SK-N-SH treated with all-trans-retinoic acid at 6 μM for 48 hours (cell line): ENCODE measurements around the gene NTM.

Experiments
- ATAC-seq: fragments of 200-7000 bp; cut with Tn5 transposase; 3 replicates; pipeline ENCODE4 v1.9.1; 2020; ENCODE audit warnings: mild to moderate bottlenecking, moderate library complexity
- ARNTL ChIP-seq: fragments of 450-650 bp; formaldehyde crosslinking; IDR thresholded peaks from 2 replicates; pipeline ENCODE4 v1.5.0; 2020; ENCODE audit warnings: low read depth, mild to moderate bottlenecking, moderate library complexity, borderline replicate concordance
- BACH2 ChIP-seq: fragments of 250-450 bp; sonication (Bioruptor Pico); IDR thresholded peaks from 2 replicates; pipeline ENCODE4 v1.9.0; 2021; ENCODE audit warnings: mild to moderate bottlenecking, borderline replicate concordance
- ESRRG ChIP-seq: fragments of 250-450 bp; sonication (Bioruptor Pico); IDR thresholded peaks from 2 replicates; pipeline ENCODE4 v1.6.1; 2021; ENCODE audit warnings: mild to moderate bottlenecking
- GLIS3 ChIP-seq: fragments of 250-450 bp; sonication (Bioruptor Pico); IDR thresholded peaks from 2 replicates; pipeline ENCODE4 v1.5.0; 2020; ENCODE audit warnings: mild to moderate bottlenecking, moderate library complexity
- OSR1 ChIP-seq: fragments of 250-450 bp; sonication (Bioruptor Pico); IDR thresholded peaks from 2 replicates; pipeline ENCODE4 v1.8.0; 2022; ENCODE audit warnings: moderate library complexity, mild to moderate bottlenecking, inconsistent platforms
- PPARA ChIP-seq: fragments of 250-450 bp; sonication (Bioruptor Pico); IDR thresholded peaks from 2 replicates; pipeline ENCODE4 v1.5.0; 2020; ENCODE audit warnings: mild to moderate bottlenecking, borderline replicate concordance
- SNAI2 ChIP-seq: fragments of 250-450 bp; sonication (Bioruptor Pico); IDR thresholded peaks from 2 replicates; pipeline ENCODE4 v1.5.0; 2020; ENCODE audit warnings: mild to moderate bottlenecking, moderate library complexity
- TOX ChIP-seq: fragments of 250-450 bp; sonication (Bioruptor Pico); IDR thresholded peaks from 2 replicates; pipeline ENCODE4 v1.8.0; 2021; ENCODE audit warnings: mild to moderate bottlenecking, moderate library complexity, borderline replicate concordance
- ZC3H10 ChIP-seq: fragments of 250-450 bp; sonication (Bioruptor Pico); IDR thresholded peaks from 2 replicates; pipeline ENCODE4 v1.5.1; 2021; ENCODE audit warnings: mild to moderate bottlenecking, moderate library complexity
- ZNF70 ChIP-seq: fragments of 450-650 bp; formaldehyde crosslinking; IDR thresholded peaks from 2 replicates; pipeline ENCODE4 v1.5.0; 2020; ENCODE audit warnings: mild to moderate bottlenecking, moderate library complexity
- ZNF8 ChIP-seq: fragments of 450-650 bp; formaldehyde crosslinking; IDR thresholded peaks from 2 replicates; pipeline ENCODE4 v1.5.0; 2020; ENCODE audit warnings: mild to moderate bottlenecking, moderate library complexity
- TF ChIP-seq, protein P1 (sequence below): fragments of 250-450 bp; sonication (Bioruptor Pico); IDR thresholded peaks from 2 replicates; pipeline ENCODE4 v1.5.0; 2020; ENCODE audit warnings: mild to moderate bottlenecking, moderate library complexity
- TF ChIP-seq, protein P2 (sequence below): fragments of 250-450 bp; sonication (Bioruptor Pico); IDR thresholded peaks from 2 replicates; pipeline ENCODE4 v1.8.0; 2021; ENCODE audit warnings: low read depth, mild to moderate bottlenecking, moderate library complexity, borderline replicate concordance
- TF ChIP-seq, protein P3 (sequence below): fragments of 250-450 bp; sonication (Bioruptor Pico); IDR thresholded peaks from 2 replicates; pipeline ENCODE4 v1.5.1; 2021; ENCODE audit warnings: mild to moderate bottlenecking, moderate library complexity
- TF ChIP-seq, protein P4 (sequence below): fragments of 250-450 bp; sonication (Bioruptor Pico); IDR thresholded peaks from 2 replicates; pipeline ENCODE4 v1.5.1; 2020; ENCODE audit warnings: low read depth, mild to moderate bottlenecking, moderate library complexity

NTM gene

DNA sequence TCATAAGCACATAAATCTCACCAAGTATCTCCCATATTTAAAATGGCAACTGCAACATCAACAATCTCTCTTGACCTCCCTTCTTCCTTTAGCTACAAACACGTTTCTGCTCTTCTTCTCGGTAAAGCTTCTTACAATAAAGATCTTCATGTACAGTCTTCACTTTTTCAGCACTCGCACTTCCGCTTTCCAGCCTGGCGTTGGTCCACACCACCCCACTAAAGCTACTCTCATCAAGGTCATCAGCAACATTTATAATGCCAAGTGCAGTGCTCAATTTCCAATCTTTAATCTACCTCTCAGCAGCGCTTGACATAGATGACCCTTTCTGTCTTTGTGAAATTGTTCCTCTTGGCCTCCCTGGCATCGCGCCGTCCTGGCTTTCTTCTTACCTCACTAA is 33.6 kb downstream of the NTM start:
- TF ChIP-seq ARNTL (no peak), BACH2 (CRISPR knock-in tag) (no peak)
- no peak for ATAC-seq

DNA sequence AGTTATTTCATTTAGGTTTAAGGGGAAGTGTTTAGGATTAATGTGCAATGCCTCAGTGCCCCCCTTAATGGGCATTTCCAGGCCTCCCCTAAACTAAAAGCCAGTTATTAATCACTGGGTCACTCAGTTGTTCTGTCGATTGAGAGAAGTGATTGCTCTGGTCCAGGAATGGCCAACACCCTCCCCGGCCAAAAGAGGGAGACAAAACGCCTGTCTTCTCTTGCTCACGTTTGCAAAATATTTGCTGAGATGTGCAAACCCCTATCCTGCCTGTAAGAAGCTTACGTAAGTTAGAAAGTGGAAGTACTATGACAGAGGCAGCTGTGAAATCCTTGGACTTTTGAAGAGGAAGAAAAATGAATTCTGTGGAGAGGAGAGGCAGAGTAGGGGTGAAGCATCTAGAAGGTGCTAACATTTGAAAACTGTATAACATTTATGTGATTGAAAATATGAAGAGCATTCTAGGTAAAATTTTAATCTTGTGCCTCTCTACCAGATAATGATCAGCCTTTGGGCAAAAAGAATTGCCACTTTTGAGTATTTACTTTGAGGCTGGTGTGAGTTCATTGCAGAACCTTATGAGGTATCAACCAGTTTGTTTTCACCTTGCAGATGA is 37.7 kb downstream of the NTM start:
- TF ChIP-seq, protein P1, sequence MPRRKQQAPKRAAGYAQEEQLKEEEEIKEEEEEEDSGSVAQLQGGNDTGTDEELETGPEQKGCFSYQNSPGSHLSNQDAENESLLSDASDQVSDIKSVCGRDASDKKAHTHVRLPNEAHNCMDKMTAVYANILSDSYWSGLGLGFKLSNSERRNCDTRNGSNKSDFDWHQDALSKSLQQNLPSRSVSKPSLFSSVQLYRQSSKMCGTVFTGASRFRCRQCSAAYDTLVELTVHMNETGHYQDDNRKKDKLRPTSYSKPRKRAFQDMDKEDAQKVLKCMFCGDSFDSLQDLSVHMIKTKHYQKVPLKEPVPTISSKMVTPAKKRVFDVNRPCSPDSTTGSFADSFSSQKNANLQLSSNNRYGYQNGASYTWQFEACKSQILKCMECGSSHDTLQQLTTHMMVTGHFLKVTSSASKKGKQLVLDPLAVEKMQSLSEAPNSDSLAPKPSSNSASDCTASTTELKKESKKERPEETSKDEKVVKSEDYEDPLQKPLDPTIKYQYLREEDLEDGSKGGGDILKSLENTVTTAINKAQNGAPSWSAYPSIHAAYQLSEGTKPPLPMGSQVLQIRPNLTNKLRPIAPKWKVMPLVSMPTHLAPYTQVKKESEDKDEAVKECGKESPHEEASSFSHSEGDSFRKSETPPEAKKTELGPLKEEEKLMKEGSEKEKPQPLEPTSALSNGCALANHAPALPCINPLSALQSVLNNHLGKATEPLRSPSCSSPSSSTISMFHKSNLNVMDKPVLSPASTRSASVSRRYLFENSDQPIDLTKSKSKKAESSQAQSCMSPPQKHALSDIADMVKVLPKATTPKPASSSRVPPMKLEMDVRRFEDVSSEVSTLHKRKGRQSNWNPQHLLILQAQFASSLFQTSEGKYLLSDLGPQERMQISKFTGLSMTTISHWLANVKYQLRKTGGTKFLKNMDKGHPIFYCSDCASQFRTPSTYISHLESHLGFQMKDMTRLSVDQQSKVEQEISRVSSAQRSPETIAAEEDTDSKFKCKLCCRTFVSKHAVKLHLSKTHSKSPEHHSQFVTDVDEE (CRISPR knock-in tag), result no peak
- TF ChIP-seq PPARA (CRISPR knock-in tag) (no peak), ARNTL (no peak), OSR1 (CRISPR knock-in tag) (no peak), TOX (CRISPR knock-in tag) (no peak), ZNF8 (CRISPR knock-in tag) (no peak), ESRRG (CRISPR knock-in tag) (no peak)
- TF ChIP-seq, protein P2, sequence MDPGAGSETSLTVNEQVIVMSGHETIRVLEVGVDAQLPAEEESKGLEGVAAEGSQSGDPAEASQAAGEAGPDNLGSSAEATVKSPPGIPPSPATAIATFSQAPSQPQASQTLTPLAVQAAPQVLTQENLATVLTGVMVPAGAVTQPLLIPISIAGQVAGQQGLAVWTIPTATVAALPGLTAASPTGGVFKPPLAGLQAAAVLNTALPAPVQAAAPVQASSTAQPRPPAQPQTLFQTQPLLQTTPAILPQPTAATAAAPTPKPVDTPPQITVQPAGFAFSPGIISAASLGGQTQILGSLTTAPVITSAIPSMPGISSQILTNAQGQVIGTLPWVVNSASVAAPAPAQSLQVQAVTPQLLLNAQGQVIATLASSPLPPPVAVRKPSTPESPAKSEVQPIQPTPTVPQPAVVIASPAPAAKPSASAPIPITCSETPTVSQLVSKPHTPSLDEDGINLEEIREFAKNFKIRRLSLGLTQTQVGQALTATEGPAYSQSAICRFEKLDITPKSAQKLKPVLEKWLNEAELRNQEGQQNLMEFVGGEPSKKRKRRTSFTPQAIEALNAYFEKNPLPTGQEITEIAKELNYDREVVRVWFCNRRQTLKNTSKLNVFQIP, result no peak
- ATAC-seq, result no peak

DNA sequence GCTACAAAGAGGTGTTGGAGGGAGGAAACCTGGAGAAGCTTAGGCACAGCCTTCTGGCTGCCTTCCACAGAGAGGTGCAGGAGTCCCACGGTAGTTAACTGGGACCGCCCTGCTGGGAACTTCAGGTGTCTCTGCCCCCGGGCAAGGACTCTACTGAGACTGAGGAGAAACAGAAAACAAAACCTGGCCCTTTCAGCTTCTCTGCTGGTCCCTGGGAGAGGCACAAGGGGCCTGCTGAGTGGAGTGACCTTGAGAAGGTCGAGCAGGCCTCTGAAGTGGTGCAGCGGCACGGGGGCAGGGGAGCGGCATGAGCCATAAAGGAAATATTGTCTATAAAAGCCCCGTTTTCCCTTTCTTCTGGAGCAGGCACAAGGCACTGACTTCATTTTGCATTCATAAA is 38.9 kb downstream of the NTM start:
- TF ChIP-seq, protein P3, sequence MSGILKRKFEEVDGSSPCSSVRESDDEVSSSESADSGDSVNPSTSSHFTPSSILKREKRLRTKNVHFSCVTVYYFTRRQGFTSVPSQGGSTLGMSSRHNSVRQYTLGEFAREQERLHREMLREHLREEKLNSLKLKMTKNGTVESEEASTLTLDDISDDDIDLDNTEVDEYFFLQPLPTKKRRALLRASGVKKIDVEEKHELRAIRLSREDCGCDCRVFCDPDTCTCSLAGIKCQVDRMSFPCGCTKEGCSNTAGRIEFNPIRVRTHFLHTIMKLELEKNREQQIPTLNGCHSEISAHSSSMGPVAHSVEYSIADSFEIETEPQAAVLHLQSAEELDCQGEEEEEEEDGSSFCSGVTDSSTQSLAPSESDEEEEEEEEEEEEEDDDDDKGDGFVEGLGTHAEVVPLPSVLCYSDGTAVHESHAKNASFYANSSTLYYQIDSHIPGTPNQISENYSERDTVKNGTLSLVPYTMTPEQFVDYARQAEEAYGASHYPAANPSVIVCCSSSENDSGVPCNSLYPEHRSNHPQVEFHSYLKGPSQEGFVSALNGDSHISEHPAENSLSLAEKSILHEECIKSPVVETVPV (CRISPR knock-in tag), result no peak
- TF ChIP-seq GLIS3 (CRISPR knock-in tag), result no peak
- TF ChIP-seq SNAI2 (CRISPR knock-in tag), result no peak
- TF ChIP-seq, protein P2, result no peak
- TF ChIP-seq PPARA (CRISPR knock-in tag), result no peak
- no peak for TF ChIP-seq ZNF70 (CRISPR knock-in tag)
- TF ChIP-seq ZNF8 (CRISPR knock-in tag), result no peak
- TF ChIP-seq OSR1 (CRISPR knock-in tag), result no peak
- TF ChIP-seq ESRRG (CRISPR knock-in tag), result no peak
- TF ChIP-seq, protein P4, sequence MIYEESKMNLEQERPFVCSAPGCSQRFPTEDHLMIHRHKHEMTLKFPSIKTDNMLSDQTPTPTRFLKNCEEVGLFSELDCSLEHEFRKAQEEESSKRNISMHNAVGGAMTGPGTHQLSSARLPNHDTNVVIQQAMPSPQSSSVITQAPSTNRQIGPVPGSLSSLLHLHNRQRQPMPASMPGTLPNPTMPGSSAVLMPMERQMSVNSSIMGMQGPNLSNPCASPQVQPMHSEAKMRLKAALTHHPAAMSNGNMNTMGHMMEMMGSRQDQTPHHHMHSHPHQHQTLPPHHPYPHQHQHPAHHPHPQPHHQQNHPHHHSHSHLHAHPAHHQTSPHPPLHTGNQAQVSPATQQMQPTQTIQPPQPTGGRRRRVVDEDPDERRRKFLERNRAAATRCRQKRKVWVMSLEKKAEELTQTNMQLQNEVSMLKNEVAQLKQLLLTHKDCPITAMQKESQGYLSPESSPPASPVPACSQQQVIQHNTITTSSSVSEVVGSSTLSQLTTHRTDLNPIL (CRISPR knock-in tag), result no peak
- TF ChIP-seq BACH2 (CRISPR knock-in tag), result no peak
- TF ChIP-seq, protein P1 (CRISPR knock-in tag), result no peak
- no peak for TF ChIP-seq ZC3H10 (CRISPR knock-in tag)
- ATAC-seq, result no peak
